HCT116 (cell line): ENCODE results near the gene SLC23A3.

Source experiments
- ELF1 ChIP-seq: IDR thresholded peaks from 2 replicates; pipeline ENCODE4 v1.6.1; 2012; ENCODE audit warnings: low read depth, borderline replicate concordance
- EZH2 ChIP-seq: fragments of 200-600 bp; sonication (generic); IDR thresholded peaks from 2 replicates; pipeline ENCODE4 v1.6.1; 2017; ENCODE audit warnings: antibody characterized with exemption, mixed run types
- FOSL1 ChIP-seq: IDR thresholded peaks from 2 replicates; pipeline ENCODE4 v1.6.1; 2012; ENCODE audit warnings: low read depth
- MAX ChIP-seq: IDR thresholded peaks from 2 replicates; pipeline ENCODE4 v1.6.1; 2012
- POLR2A ChIP-seq: IDR thresholded peaks from 2 replicates; pipeline ENCODE4 v1.7.0; 2011; ENCODE audit warnings: borderline replicate concordance; ENCODE audit not compliant: insufficient read depth, insufficient read length; ENCODE audit errors: extremely low read depth
- POLR2AphosphoS5 ChIP-seq: IDR thresholded peaks from 2 replicates; pipeline ENCODE4 v1.6.1; 2011; ENCODE audit warnings: mild to moderate bottlenecking, low read depth, low read length, moderate library complexity
- SIN3A ChIP-seq: IDR thresholded peaks from 2 replicates; pipeline ENCODE4 v1.6.1; 2012; ENCODE audit warnings: low read depth
- SP1 ChIP-seq: IDR thresholded peaks from 2 replicates; pipeline ENCODE4 v1.6.1; 2012; ENCODE audit warnings: low read depth
- ZFX ChIP-seq: fragments of 450-650 bp; IDR thresholded peaks from 2 replicates; pipeline ENCODE4 v1.6.1; 2017
- TF ChIP-seq, protein P1 (sequence below), 3 experiments: fragments of 200-600 bp in 1 of 3; sonication (generic) in 1 of 3; IDR thresholded peaks in 2 of 3; conservative IDR thresholded peaks in 1 of 3; 2 replicates each; pipeline ENCODE4 v1.5.1; 2012 to 2017; ENCODE audit warnings: low read depth in 2 of 3, low read length in 2 of 3, antibody characterized with exemption in 1 of 3, borderline replicate concordance in 1 of 3, control low read depth in 1 of 3, mild to moderate bottlenecking in 1 of 3, mixed read lengths in 1 of 3, mixed run types in 1 of 3, moderate library complexity in 1 of 3; ENCODE audit not compliant: insufficient read depth in 1 of 3
- TF ChIP-seq, protein P2 (sequence below): IDR thresholded peaks from 2 replicates; pipeline ENCODE4 v1.6.1; 2012
- TF ChIP-seq, protein P3 (sequence below): IDR thresholded peaks from 2 replicates; pipeline ENCODE4 v1.6.1; 2012; ENCODE audit warnings: low read depth

- TF ChIP-seq, protein P1, sequence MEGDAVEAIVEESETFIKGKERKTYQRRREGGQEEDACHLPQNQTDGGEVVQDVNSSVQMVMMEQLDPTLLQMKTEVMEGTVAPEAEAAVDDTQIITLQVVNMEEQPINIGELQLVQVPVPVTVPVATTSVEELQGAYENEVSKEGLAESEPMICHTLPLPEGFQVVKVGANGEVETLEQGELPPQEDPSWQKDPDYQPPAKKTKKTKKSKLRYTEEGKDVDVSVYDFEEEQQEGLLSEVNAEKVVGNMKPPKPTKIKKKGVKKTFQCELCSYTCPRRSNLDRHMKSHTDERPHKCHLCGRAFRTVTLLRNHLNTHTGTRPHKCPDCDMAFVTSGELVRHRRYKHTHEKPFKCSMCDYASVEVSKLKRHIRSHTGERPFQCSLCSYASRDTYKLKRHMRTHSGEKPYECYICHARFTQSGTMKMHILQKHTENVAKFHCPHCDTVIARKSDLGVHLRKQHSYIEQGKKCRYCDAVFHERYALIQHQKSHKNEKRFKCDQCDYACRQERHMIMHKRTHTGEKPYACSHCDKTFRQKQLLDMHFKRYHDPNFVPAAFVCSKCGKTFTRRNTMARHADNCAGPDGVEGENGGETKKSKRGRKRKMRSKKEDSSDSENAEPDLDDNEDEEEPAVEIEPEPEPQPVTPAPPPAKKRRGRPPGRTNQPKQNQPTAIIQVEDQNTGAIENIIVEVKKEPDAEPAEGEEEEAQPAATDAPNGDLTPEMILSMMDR (IDR thresholded peaks at IDR 0.05 in 2 of 3, conservative IDR thresholded peaks at IDR 0.05 in 1 of 3; ENCODE audit: borderline replicate concordance in 1 of 3, insufficient read depth in 1 of 3, low read depth in 2 of 3, low read length in 2 of 3) = no peak
- TF ChIP-seq EZH2 (no peak), SP1 (no peak), ELF1 (no peak), POLR2AphosphoS5 (no peak), FOSL1 (no peak), MAX (no peak), POLR2A (no peak), SIN3A (no peak), ZFX (no peak)
- TF ChIP-seq, protein P2, sequence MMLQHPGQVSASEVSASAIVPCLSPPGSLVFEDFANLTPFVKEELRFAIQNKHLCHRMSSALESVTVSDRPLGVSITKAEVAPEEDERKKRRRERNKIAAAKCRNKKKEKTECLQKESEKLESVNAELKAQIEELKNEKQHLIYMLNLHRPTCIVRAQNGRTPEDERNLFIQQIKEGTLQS = no peak
- TF ChIP-seq, protein P3, sequence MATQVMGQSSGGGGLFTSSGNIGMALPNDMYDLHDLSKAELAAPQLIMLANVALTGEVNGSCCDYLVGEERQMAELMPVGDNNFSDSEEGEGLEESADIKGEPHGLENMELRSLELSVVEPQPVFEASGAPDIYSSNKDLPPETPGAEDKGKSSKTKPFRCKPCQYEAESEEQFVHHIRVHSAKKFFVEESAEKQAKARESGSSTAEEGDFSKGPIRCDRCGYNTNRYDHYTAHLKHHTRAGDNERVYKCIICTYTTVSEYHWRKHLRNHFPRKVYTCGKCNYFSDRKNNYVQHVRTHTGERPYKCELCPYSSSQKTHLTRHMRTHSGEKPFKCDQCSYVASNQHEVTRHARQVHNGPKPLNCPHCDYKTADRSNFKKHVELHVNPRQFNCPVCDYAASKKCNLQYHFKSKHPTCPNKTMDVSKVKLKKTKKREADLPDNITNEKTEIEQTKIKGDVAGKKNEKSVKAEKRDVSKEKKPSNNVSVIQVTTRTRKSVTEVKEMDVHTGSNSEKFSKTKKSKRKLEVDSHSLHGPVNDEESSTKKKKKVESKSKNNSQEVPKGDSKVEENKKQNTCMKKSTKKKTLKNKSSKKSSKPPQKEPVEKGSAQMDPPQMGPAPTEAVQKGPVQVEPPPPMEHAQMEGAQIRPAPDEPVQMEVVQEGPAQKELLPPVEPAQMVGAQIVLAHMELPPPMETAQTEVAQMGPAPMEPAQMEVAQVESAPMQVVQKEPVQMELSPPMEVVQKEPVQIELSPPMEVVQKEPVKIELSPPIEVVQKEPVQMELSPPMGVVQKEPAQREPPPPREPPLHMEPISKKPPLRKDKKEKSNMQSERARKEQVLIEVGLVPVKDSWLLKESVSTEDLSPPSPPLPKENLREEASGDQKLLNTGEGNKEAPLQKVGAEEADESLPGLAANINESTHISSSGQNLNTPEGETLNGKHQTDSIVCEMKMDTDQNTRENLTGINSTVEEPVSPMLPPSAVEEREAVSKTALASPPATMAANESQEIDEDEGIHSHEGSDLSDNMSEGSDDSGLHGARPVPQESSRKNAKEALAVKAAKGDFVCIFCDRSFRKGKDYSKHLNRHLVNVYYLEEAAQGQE = no peak
These were observed 49.7 kb downstream of the SLC23A3 start for GRCh38 chr2:219120082-219120481.
